Parathyroid adenoma (tissue), 2 donors: ENCODE measurements around the gene HIPK4.

Source experiments
- H2AFZ ChIP-seq: fragments of 300-600 bp; sonication (generic); one replicate; pipeline ENCODE4 v1.7.0; 2017; ENCODE audit warnings: antibody characterized with exemption, mild to moderate bottlenecking
- H3K27ac ChIP-seq: fragments of 300-600 bp; sonication (generic); one replicate; pipeline ENCODE4 v1.7.0; 2017
- H3K27me3 ChIP-seq: fragments of 300-600 bp; sonication (generic); one replicate; pipeline ENCODE4 v1.7.0; 2017; ENCODE audit warnings: low read length; ENCODE audit not compliant: control insufficient read depth, insufficient read depth
- H3K36me3 ChIP-seq: fragments of 300-600 bp; sonication (generic); one replicate; pipeline ENCODE4 v1.7.0; 2017; ENCODE audit warnings: low read length; ENCODE audit not compliant: control insufficient read depth, insufficient read depth
- H3K4me1 ChIP-seq: fragments of 300-600 bp; sonication (generic); one replicate; pipeline ENCODE4 v1.7.0; 2017; ENCODE audit warnings: control low read depth
- H3K4me2 ChIP-seq: fragments of 300-600 bp; sonication (generic); one replicate; pipeline ENCODE4 v1.7.0; 2017; ENCODE audit warnings: low read length
- H3K4me3 ChIP-seq: fragments of 300-600 bp; sonication (generic); one replicate; pipeline ENCODE4 v1.7.0; 2017; ENCODE audit warnings: low read depth, low read length
- H3K79me2 ChIP-seq: fragments of 300-600 bp; sonication (generic); one replicate; pipeline ENCODE4 v1.7.0; 2017; ENCODE audit warnings: control low read depth
- H3K9ac ChIP-seq: fragments of 300-600 bp; sonication (generic); one replicate; pipeline ENCODE4 v1.7.0; 2017; ENCODE audit warnings: mild to moderate bottlenecking
- H3K9me3 ChIP-seq: fragments of 300-600 bp; sonication (generic); one replicate; pipeline ENCODE4 v1.7.0; 2017; ENCODE audit warnings: low read length; ENCODE audit not compliant: control insufficient read depth
- CTCF ChIP-seq: fragments of 300-600 bp; sonication (generic); IDR thresholded peaks from one replicate; pipeline ENCODE4 v1.7.0; 2017; ENCODE audit warnings: antibody characterized with exemption, mild to moderate bottlenecking
- donor health status: primary hyperparathyroidism.

Gene HIPK4

GRCh38 chr19:40397568-40397906 is 7.6 kb upstream of the HIPK4 start:
- Histone ChIP-seq H3K36me3 (no peaks in the 10 kb centered on the region), H3K27ac (no peak overlapping the region)
- TF ChIP-seq CTCF = no peak

GRCh38 chr19:40396886-40397567 is 7.0 kb upstream of the HIPK4 start:
- TF ChIP-seq CTCF = no peak
- Histone ChIP-seq H3K79me2 (no peaks in the 10 kb centered on the region), H3K27ac (no peak overlapping the region), H3K36me3 (no peaks in the 10 kb centered on the region), H3K9ac (no peak overlapping the region), H3K4me3 (no peak overlapping the region), H2AFZ (no peak overlapping the region), H3K4me2 (no peak overlapping the region), H3K27me3 (no peaks in the 10 kb centered on the region), H3K4me1 (peaks cover 10% of the 10 kb centered on the region), H3K9me3 (no peaks in the 10 kb centered on the region)

More at GRCh38 chr19:40397568-40397906, 7.6 kb upstream of the HIPK4 start:
- Histone ChIP-seq H3K4me3 (no peak overlapping the region), H3K4me1 (peaks cover 9% of the 10 kb centered on the region), H3K9ac (no peak overlapping the region), H3K4me2 (no peak overlapping the region), H3K27me3 (no peaks in the 10 kb centered on the region), H3K79me2 (no peaks in the 10 kb centered on the region), H2AFZ (no peak overlapping the region), H3K9me3 (no peaks in the 10 kb centered on the region)

- Histone ChIP-seq H3K9ac (no peak overlapping the region), H3K9me3 (no peaks in the 10 kb centered on the region), H3K27me3 (no peaks in the 10 kb centered on the region), H3K4me3 (no peak overlapping the region), H3K4me2 (no peak overlapping the region), H3K27ac (no peak overlapping the region), H3K79me2 (no peaks in the 10 kb centered on the region), H2AFZ (no peak overlapping the region), H3K4me1 (peaks cover 10% of the 10 kb centered on the region), H3K36me3 (no peaks in the 10 kb centered on the region)
- TF ChIP-seq CTCF = no peak
Measured at GRCh38 chr19:40395956-40396355, 6.0 kb upstream of the HIPK4 start.

- Histone ChIP-seq H3K9ac (no peak overlapping the region), H3K4me2 (no peak overlapping the region), H3K9me3 (no peaks in the 10 kb centered on the region), H3K27me3 (no peaks in the 10 kb centered on the region), H3K27ac (no peak overlapping the region), H3K4me3 (no peak overlapping the region), H2AFZ (no peak overlapping the region), H3K36me3 (no peaks in the 10 kb centered on the region), H3K4me1 (peaks cover 10% of the 10 kb centered on the region), H3K79me2 (no peaks in the 10 kb centered on the region)
- TF ChIP-seq CTCF = no peak
Measured at GRCh38 chr19:40394816-40395210, 4.8 kb upstream of the HIPK4 start.
